Stimulated activated CD4-positive, alpha-beta T cell treated with anti-CD3 and anti-CD28 coated beads, Interleukin-12 subunit alpha, Interleukin-12 subunit beta, amount 100 ng/mL, for 24 hours (primary cell): ENCODE results near the gene TPSD1.
"Not testable (repeated sequence)": the region's sequence is repeated elsewhere in the genome, so short reads cannot be mapped to it uniquely, and the experiment has no call there.

Experiments
- DNase-seq, 2 experiments: peaks; one replicate each; pipeline ENCODE4 v3.0.0-alpha.2; 2020; ENCODE audit warnings: low read depth in 2 of 2

The TPSD1 gene

GRCh38 chr16:1262846-1263221, 7.0 kb downstream of the TPSD1 start:
- no peak for DNase-seq

GRCh38 chr16:1263591-1264344, 7.9 kb downstream of the TPSD1 start:
- no peak for DNase-seq

- no peak for DNase-seq
Observed at GRCh38 chr16:1264345-1265089, 8.6 kb downstream of the TPSD1 start.

GRCh38 chr16:1265090-1265630, 9.3 kb downstream of the TPSD1 start:
- no peak for DNase-seq

GRCh38 chr16:1265826-1266225, 10.0 kb downstream of the TPSD1 start:
- no peak for DNase-seq

GRCh38 chr16:1269418-1269817, 13.5 kb downstream of the TPSD1 start:
- not testable (repeated sequence) for DNase-seq

GRCh38 chr16:1271380-1271723, 15.5 kb downstream of the TPSD1 start:
- no peak for DNase-seq

GRCh38 chr16:1271724-1272413, 16.0 kb downstream of the TPSD1 start:
- not testable (repeated sequence) for DNase-seq

GRCh38 chr16:1272453-1273198, 16.8 kb downstream of the TPSD1 start:
- DNase-seq = no peak

GRCh38 chr16:1273816-1274215, 17.9 kb downstream of the TPSD1 start:
- DNase-seq = no peak

- DNase-seq = no peak
Observed at GRCh38 chr16:1274767-1275166, 18.9 kb downstream of the TPSD1 start.

GRCh38 chr16:1275791-1276579, 20.1 kb downstream of the TPSD1 start:
- DNase-seq = no peak

- no peak for DNase-seq
Observed at GRCh38 chr16:1276580-1276878, 20.7 kb downstream of the TPSD1 start.

- DNase-seq = no peak
Observed at GRCh38 chr16:1277151-1277598, 21.3 kb downstream of the TPSD1 start.

- no peak for DNase-seq
Observed at GRCh38 chr16:1277617-1278282, 21.9 kb downstream of the TPSD1 start.

GRCh38 chr16:1278477-1278876, 22.6 kb downstream of the TPSD1 start:
- DNase-seq = no peak

- DNase-seq = no peak
Observed at GRCh38 chr16:1279081-1279944, 23.4 kb downstream of the TPSD1 start.

- no peak for DNase-seq
Observed at GRCh38 chr16:1279945-1280589, 24.2 kb downstream of the TPSD1 start.

- no peak for DNase-seq
Observed at GRCh38 chr16:1280783-1281182, 24.9 kb downstream of the TPSD1 start.
